DND-41 (cell line): ENCODE measurements around the gene CD109.

ENCODE experiments used
- EZH2 ChIP-seq: IDR thresholded peaks from 3 replicates; pipeline ENCODE4 v1.6.1; 2012; ENCODE audit warnings: borderline replicate concordance, low read depth, mild to moderate bottlenecking, moderate library complexity, low read length, inconsistent platforms; ENCODE audit not compliant: severe bottlenecking
- TF ChIP-seq, protein P1 (sequence below): IDR thresholded peaks from 2 replicates; pipeline ENCODE4 v1.5.1; 2012; ENCODE audit warnings: borderline replicate concordance, low read length, moderate library complexity, mild to moderate bottlenecking; ENCODE audit not compliant: poor library complexity, severe bottlenecking; ENCODE audit errors: extremely low read depth

DNA sequence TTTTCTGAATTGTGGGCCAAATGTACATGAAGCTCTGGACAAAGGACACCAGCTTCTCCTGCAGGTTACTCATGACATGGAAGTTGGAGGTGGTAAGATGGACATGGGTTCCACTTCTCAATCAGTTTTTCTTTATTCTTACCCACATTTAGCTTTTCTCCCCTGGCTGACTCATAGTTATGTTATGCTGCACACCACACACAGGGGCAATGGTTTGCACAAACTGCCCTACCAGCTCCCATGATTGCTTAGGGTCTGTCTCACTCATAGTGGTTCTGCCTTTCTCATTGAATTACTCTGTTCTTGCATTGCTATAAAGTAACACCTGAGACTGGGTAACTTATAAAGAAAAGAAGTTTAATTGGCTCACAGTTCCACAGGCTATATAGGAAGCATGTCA lies 4.5 kb upstream of the CD109 start:
- no peak for TF ChIP-seq EZH2
- TF ChIP-seq, protein P1, sequence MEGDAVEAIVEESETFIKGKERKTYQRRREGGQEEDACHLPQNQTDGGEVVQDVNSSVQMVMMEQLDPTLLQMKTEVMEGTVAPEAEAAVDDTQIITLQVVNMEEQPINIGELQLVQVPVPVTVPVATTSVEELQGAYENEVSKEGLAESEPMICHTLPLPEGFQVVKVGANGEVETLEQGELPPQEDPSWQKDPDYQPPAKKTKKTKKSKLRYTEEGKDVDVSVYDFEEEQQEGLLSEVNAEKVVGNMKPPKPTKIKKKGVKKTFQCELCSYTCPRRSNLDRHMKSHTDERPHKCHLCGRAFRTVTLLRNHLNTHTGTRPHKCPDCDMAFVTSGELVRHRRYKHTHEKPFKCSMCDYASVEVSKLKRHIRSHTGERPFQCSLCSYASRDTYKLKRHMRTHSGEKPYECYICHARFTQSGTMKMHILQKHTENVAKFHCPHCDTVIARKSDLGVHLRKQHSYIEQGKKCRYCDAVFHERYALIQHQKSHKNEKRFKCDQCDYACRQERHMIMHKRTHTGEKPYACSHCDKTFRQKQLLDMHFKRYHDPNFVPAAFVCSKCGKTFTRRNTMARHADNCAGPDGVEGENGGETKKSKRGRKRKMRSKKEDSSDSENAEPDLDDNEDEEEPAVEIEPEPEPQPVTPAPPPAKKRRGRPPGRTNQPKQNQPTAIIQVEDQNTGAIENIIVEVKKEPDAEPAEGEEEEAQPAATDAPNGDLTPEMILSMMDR = no peak
